Measurements from ENCODE around the gene PAX2. TPM values are rescaled to one million over a fixed set of nuclear protein-coding genes. Genes with fewer than 3 reads are reported as not detected.

The PAX2 gene
- total RNA-seq, 1 experiment from 2014 or later = not detected

DNA sequence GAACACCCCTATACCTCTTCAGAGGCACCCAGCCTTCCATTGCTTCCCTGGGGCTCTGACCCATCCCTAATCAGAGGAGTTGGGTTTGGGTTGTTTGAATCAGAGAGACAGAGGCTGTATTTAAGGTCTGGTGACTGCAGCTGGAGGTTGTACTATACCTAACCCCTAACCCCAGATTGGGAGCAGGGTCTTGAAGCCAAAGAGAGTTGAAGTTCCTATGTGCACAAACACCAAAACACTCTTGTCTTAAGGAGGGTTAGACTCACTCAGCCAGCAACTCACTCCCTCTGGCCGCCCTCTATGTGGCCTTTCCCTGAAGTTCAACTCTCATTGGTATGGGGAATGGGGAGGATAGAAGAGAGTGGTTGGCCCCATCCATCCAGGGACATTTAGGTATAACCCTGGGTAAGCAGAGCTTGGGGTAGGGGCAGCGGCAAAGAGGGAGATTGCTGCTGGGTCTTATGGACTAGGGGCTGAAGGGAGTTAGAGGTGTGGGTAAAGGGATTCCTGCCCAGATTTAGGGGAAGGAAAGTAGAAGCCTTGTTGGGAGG, 80.0 kb downstream of the PAX2 start:
- TF ChIP-seq, protein P1, sequence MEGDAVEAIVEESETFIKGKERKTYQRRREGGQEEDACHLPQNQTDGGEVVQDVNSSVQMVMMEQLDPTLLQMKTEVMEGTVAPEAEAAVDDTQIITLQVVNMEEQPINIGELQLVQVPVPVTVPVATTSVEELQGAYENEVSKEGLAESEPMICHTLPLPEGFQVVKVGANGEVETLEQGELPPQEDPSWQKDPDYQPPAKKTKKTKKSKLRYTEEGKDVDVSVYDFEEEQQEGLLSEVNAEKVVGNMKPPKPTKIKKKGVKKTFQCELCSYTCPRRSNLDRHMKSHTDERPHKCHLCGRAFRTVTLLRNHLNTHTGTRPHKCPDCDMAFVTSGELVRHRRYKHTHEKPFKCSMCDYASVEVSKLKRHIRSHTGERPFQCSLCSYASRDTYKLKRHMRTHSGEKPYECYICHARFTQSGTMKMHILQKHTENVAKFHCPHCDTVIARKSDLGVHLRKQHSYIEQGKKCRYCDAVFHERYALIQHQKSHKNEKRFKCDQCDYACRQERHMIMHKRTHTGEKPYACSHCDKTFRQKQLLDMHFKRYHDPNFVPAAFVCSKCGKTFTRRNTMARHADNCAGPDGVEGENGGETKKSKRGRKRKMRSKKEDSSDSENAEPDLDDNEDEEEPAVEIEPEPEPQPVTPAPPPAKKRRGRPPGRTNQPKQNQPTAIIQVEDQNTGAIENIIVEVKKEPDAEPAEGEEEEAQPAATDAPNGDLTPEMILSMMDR (conservative IDR thresholded peaks at IDR 0.05) = no peak
- H3K4me2 ChIP-seq (ENCODE audit: insufficient read depth, insufficient read length, low read length) = no peak overlapping the region
- no peak overlapping the region for H2BK12ac ChIP-seq (ENCODE audit: insufficient read length, low read depth, low read length)
- H4K20me1 ChIP-seq (ENCODE audit: control insufficient read depth, insufficient read depth, insufficient read length) = no peaks in the 10 kb centered on the region
- no peak overlapping the region for H2BK5ac ChIP-seq (ENCODE audit: insufficient read length, low read length)
- H3K23ac ChIP-seq (ENCODE audit: insufficient read length, low read depth, low read length) = no peak overlapping the region
- no peak overlapping the region for H3K27ac ChIP-seq (ENCODE audit: insufficient read length, low read depth, low read length)
- H3T11ph ChIP-seq (ENCODE audit: low read length) = no peak overlapping the region
- H4K91ac ChIP-seq (ENCODE audit: insufficient read length, low read depth, low read length) = no peak overlapping the region
- no CpG with 5 or more reads among the region's 2 CpGs for WGBS (ENCODE audit: extremely low coverage, insufficient read length, low lambda C conversion rate)
- no peak overlapping the region for H4K5ac ChIP-seq (ENCODE audit: insufficient read length, low read depth, low read length)
- H3K4ac ChIP-seq (ENCODE audit: low read depth, low read length) = no peak overlapping the region
- H3K4me1 ChIP-seq (ENCODE audit: insufficient read depth, low read length) = no peaks in the 10 kb centered on the region
- H3K79me1 ChIP-seq (ENCODE audit: insufficient read depth, low read depth, low read length, poor library complexity, severe bottlenecking) = no peaks in the 10 kb centered on the region
- H2BK20ac ChIP-seq (ENCODE audit: low read depth, low read length, poor library complexity, severe bottlenecking) = no peak overlapping the region
- H4K8ac ChIP-seq (replicated peaks; ENCODE audit: insufficient read length, low read depth, low read length) = no peak overlapping the region
- no peaks in the 10 kb centered on the region for H3K79me2 ChIP-seq (ENCODE audit: insufficient read depth, low read length)
- Mint-ChIP-seq H3K27ac (no peak overlapping the region), H3K4me3 (peak overlapping the region in 1 of 2 experiments; percentile 31; a peak in 1 of 5 replicates), H3K9me3 (peaks cover 0 to 4% of the 10 kb centered on the region in 2 experiments; a peak in 2 of 5 replicates), H3K36me3 (ENCODE audit: insufficient read depth in 1 of 3, low read depth in 3 of 3) (peaks cover 0 to 2% (median 0%) of the 10 kb centered on the region in 3 experiments; a peak in 2 of 7 replicates), H3K27me3 (ENCODE audit: low read depth) (peaks cover 61% of the 10 kb centered on the region), H3K4me1 (peaks cover 21 to 31% of the 10 kb centered on the region in 2 experiments)
- no peak overlapping the region for H2AK5ac ChIP-seq (ENCODE audit: insufficient read length, low read length)
- DNase-seq = no peak
- no peak overlapping the region for H2BK120ac ChIP-seq (ENCODE audit: low read depth, low read length, poor library complexity, severe bottlenecking)
- H2AFZ ChIP-seq (ENCODE audit: low read length) = no peak overlapping the region
- peaks cover 14% of the 10 kb centered on the region for H3K23me2 ChIP-seq (ENCODE audit: insufficient read length, low read depth, low read length, poor library complexity, severe bottlenecking)
- no peaks in the 10 kb centered on the region for H3K9me3 ChIP-seq (ENCODE audit: control insufficient read depth, low read depth, low read length)
- H3K56ac ChIP-seq (ENCODE audit: insufficient read length, low read depth, low read length) = no peak overlapping the region
- H3K18ac ChIP-seq (ENCODE audit: insufficient read length, low read depth, low read length) = no peak overlapping the region
- H3K27me3 ChIP-seq (ENCODE audit: insufficient read depth, low read length) = peaks cover 86% of the 10 kb centered on the region
- H2BK15ac ChIP-seq (ENCODE audit: low read depth, low read length) = no peak overlapping the region
- H3K9ac ChIP-seq (ENCODE audit: extremely low read depth, insufficient read length, low read length) = no peak overlapping the region
- H3K14ac ChIP-seq (ENCODE audit: insufficient read depth, low read length) = no peak overlapping the region
